Measurements from ENCODE around the gene NEK4. TPM values are rescaled to one million over a fixed set of nuclear protein-coding genes. Genes with fewer than 3 reads are reported as not detected.

Gene NEK4
- total and polyA plus RNA-seq, 2 donors (not counting 1 experiment from before 2014, with no cell fraction given), result 9.0 to 33.8 TPM

GRCh38 chr3:52813810-52814209, 43.1 kb upstream of the NEK4 start:
- TF ChIP-seq CTCF (IDR thresholded peaks at IDR 0.05), result no peak
- no peak for TF ChIP-seq EZH2 (IDR thresholded peaks at IDR 0.05; ENCODE audit: borderline replicate concordance, insufficient read depth, low read depth, low read length, poor library complexity, severe bottlenecking)
- H3K4me3 Mint-ChIP-seq, result no peak overlapping the region
- ATAC-seq (ENCODE audit: low read depth) (no peak), DNase-seq (no peak)
- Histone ChIP-seq H3K27ac (ENCODE audit: low read length in 2 of 2) (no peak overlapping the region), H3K4me3 (ENCODE audit: control extremely low read depth in 1 of 5, extremely low read depth in 1 of 5, insufficient read depth in 1 of 5, low read depth in 2 of 5, low read length in 4 of 5) (no peak overlapping the region), H3K9me3 (ENCODE audit: control extremely low read depth in 1 of 3, control insufficient read depth in 2 of 3, insufficient read depth in 1 of 3, low read length in 2 of 3) (no peaks in the 10 kb centered on the region), H3K9ac (ENCODE audit: low read length) (no peak overlapping the region), H2AFZ (ENCODE audit: insufficient read depth, low read depth, low read length, poor library complexity, severe bottlenecking) (no peak overlapping the region), H3K27me3 (replicated peaks in 1 of 4; ENCODE audit: control extremely low read depth in 1 of 4, control insufficient read depth in 3 of 4, insufficient read depth in 4 of 4, low read length in 3 of 4) (no peaks in the 10 kb centered on the region), H3K4me2 (replicated peaks; ENCODE audit: low read depth, low read length, poor library complexity, severe bottlenecking) (no peak overlapping the region), H3K36me3 (replicated peaks in 1 of 2; ENCODE audit: control extremely low read depth in 1 of 2, control insufficient read depth in 1 of 2, extremely low read depth in 1 of 2, insufficient read depth in 2 of 2, low read length in 1 of 2) (no peaks in the 10 kb centered on the region), H3K79me2 (ENCODE audit: control insufficient read depth, insufficient read depth, low read length) (no peaks in the 10 kb centered on the region), H4K20me1 (ENCODE audit: control insufficient read depth, insufficient read depth, low read length, poor library complexity, severe bottlenecking) (no peaks in the 10 kb centered on the region), H3K4me1 (ENCODE audit: control insufficient read depth in 2 of 2, insufficient read depth in 2 of 2, low read length in 2 of 2) (no peaks in the 10 kb centered on the region)
- no peaks in the 10 kb centered on the region for H3K9me3 Mint-ChIP-seq (ENCODE audit: insufficient read depth)
- H3K4me1 Mint-ChIP-seq, result no peaks in the 10 kb centered on the region
- ChIA-PET POLR2A (no interaction called here), CTCF (no interaction called here)
- no peak overlapping the region for H3K27ac Mint-ChIP-seq
- WGBS (ENCODE audit: insufficient coverage), result 97% methylated on average over 8 of the region's 8 CpGs
- no peaks in the 10 kb centered on the region for H3K27me3 Mint-ChIP-seq
- intact Hi-C loops (cut with micrococcal nuclease), result no loop called here

GRCh38 chr3:52811452-52812011, 40.8 kb upstream of the NEK4 start:
- intact Hi-C loops (cut with micrococcal nuclease), result no loop called here
- ChIA-PET POLR2A (no interaction called here), CTCF (no interaction called here)
- Histone ChIP-seq H4K20me1 (ENCODE audit: control insufficient read depth, insufficient read depth, low read length, poor library complexity, severe bottlenecking) (no peaks in the 10 kb centered on the region), H3K36me3 (replicated peaks in 1 of 2; ENCODE audit: control extremely low read depth in 1 of 2, control insufficient read depth in 1 of 2, extremely low read depth in 1 of 2, insufficient read depth in 2 of 2, low read length in 1 of 2) (no peaks in the 10 kb centered on the region), H3K9me3 (ENCODE audit: control extremely low read depth in 1 of 3, control insufficient read depth in 2 of 3, insufficient read depth in 1 of 3, low read length in 2 of 3) (no peaks in the 10 kb centered on the region), H2AFZ (ENCODE audit: insufficient read depth, low read depth, low read length, poor library complexity, severe bottlenecking) (no peak overlapping the region), H3K4me3 (ENCODE audit: control extremely low read depth in 1 of 5, extremely low read depth in 1 of 5, insufficient read depth in 1 of 5, low read depth in 2 of 5, low read length in 4 of 5) (no peak overlapping the region), H3K4me2 (replicated peaks; ENCODE audit: low read depth, low read length, poor library complexity, severe bottlenecking) (no peak overlapping the region), H3K79me2 (ENCODE audit: control insufficient read depth, insufficient read depth, low read length) (no peaks in the 10 kb centered on the region), H3K27me3 (replicated peaks in 1 of 4; ENCODE audit: control extremely low read depth in 1 of 4, control insufficient read depth in 3 of 4, insufficient read depth in 4 of 4, low read length in 3 of 4) (no peaks in the 10 kb centered on the region), H3K4me1 (ENCODE audit: control insufficient read depth in 2 of 2, insufficient read depth in 2 of 2, low read length in 2 of 2) (no peaks in the 10 kb centered on the region), H3K27ac (ENCODE audit: low read length in 2 of 2) (no peak overlapping the region), H3K9ac (ENCODE audit: low read length) (no peak overlapping the region)
- H3K27ac Mint-ChIP-seq, result no peak overlapping the region
- TF ChIP-seq EZH2 (IDR thresholded peaks at IDR 0.05; ENCODE audit: borderline replicate concordance, insufficient read depth, low read depth, low read length, poor library complexity, severe bottlenecking) (no peak), CTCF (IDR thresholded peaks at IDR 0.05) (no peak)
- H3K27me3 Mint-ChIP-seq, result no peaks in the 10 kb centered on the region
- no peak overlapping the region for H3K4me3 Mint-ChIP-seq
- WGBS (ENCODE audit: insufficient coverage), result 92% methylated on average over 7 of the region's 7 CpGs
- DNase-seq, result no peak
- no peaks in the 10 kb centered on the region for H3K4me1 Mint-ChIP-seq
- H3K9me3 Mint-ChIP-seq (ENCODE audit: insufficient read depth), result no peaks in the 10 kb centered on the region
- no peak for ATAC-seq (ENCODE audit: low read depth)

Data from B cell (primary cell).